HepG2 (cell line): Measurements from ENCODE around the gene CSNK1A1. TPM values are rescaled to one million over a fixed set of nuclear protein-coding genes. Genes with fewer than 3 reads are reported as not detected.

Experiments
- BORCS8-MEF2B ChIP-seq: sonication (generic); formaldehyde crosslinking; IDR thresholded peaks from 2 replicates; pipeline ENCODE4 v1.8.0; 2022; ENCODE audit warnings: mild to moderate bottlenecking, missing genetic modification reagents
- CEBPZ ChIP-seq: IDR thresholded peaks from 2 replicates; pipeline ENCODE4 v1.6.1; 2012; ENCODE audit warnings: low read length, improper control_type of control experiment
- CHCHD3 ChIP-seq: sonication (generic); formaldehyde crosslinking; IDR thresholded peaks from 2 replicates; pipeline ENCODE4 v1.8.0; 2022; ENCODE audit warnings: mild to moderate bottlenecking, missing genetic modification reagents, moderate library complexity
- CREBL2 ChIP-seq: sonication (generic); formaldehyde crosslinking; IDR thresholded peaks from 2 replicates; pipeline ENCODE4 v1.8.1; 2023; ENCODE audit warnings: missing genetic modification reagents, mild to moderate bottlenecking, borderline replicate concordance
- E2F1 ChIP-seq: sonication (generic); formaldehyde crosslinking; IDR thresholded peaks from 2 replicates; pipeline ENCODE4 v1.5.0; 2020; ENCODE audit warnings: missing genetic modification reagents
- GABPA ChIP-seq, 2 experiments: IDR thresholded peaks; 2 replicates each; pipeline ENCODE4 v1.6.1; 2011 to 2016; ENCODE audit warnings: low read depth in 2 of 2, low read length in 1 of 2, missing biosample characterization in 1 of 2, missing genetic modification characterization in 1 of 2
- HBP1 ChIP-seq: IDR thresholded peaks from 2 replicates; pipeline ENCODE4 v1.6.1; 2016; ENCODE audit warnings: low read depth, control low read depth
- HDAC6 ChIP-seq: fragments of 200-600 bp; sonication (generic); IDR thresholded peaks from 2 replicates; pipeline ENCODE4 v1.7.0; 2017; ENCODE audit warnings: mild to moderate bottlenecking, antibody characterized with exemption, low read length, low read depth
- MAX ChIP-seq: IDR thresholded peaks from 2 replicates; pipeline ENCODE4 v1.6.1; 2012; ENCODE audit warnings: inconsistent platforms
- NFE2 ChIP-seq: sonication (generic); formaldehyde crosslinking; IDR thresholded peaks from 2 replicates; pipeline ENCODE4 v1.4.0; 2020; ENCODE audit warnings: missing genetic modification reagents
- NR0B2 ChIP-seq: sonication (generic); formaldehyde crosslinking; IDR thresholded peaks from 2 replicates; pipeline ENCODE4 v1.4.0; 2020; ENCODE audit warnings: mild to moderate bottlenecking, missing genetic modification reagents
- RFX1 ChIP-seq: fragments of 450-650 bp; IDR thresholded peaks from 2 replicates; pipeline ENCODE4 v1.6.1; 2017
- SETDB1 ChIP-seq: sonication (generic); formaldehyde crosslinking; IDR thresholded peaks from 2 replicates; pipeline ENCODE4 v1.5.1; 2020; ENCODE audit warnings: missing genetic modification reagents, mild to moderate bottlenecking, borderline replicate concordance
- ZNF142 ChIP-seq: sonication (generic); formaldehyde crosslinking; IDR thresholded peaks from 2 replicates; pipeline ENCODE4 v1.4.0; 2020; ENCODE audit warnings: missing genetic modification reagents
- ZSCAN21 ChIP-seq: sonication (generic); formaldehyde crosslinking; IDR thresholded peaks from 2 replicates; pipeline ENCODE4 v1.8.0; 2022; ENCODE audit warnings: mild to moderate bottlenecking, missing genetic modification reagents, moderate library complexity, borderline replicate concordance
- polyA plus RNA-seq, 8 experiments: library from polyadenylated mRNA; depleted of rRNA in 3 of 8; stranded (reverse) in 7 of 8; unstranded in 1 of 8; fragments of >200 nt; fragmentation: Illumina TruSeq in 4 of 8; extraction: Trizol in 4 of 8; gene quantifications; 2 replicates each; pipeline versions ENCODE4 v1.2.1 to v1.2.3, GENCODE V29; 2011 to 2016; ENCODE audit warnings: low read depth in 4 of 8, missing spikeins in 1 of 8, mixed read lengths in 1 of 8; ENCODE audit not compliant: insufficient read depth in 1 of 8
- total RNA-seq, 5 experiments: library from RNA; depleted of rRNA; stranded (reverse); fragments of >200 nt; fragmentation: Illumina TruSeq; extraction: Trizol; gene quantifications; 2 replicates each; pipeline ENCODE4 v1.2.3, GENCODE V29; 2016; ENCODE audit warnings: low read depth in 1 of 5

CSNK1A1 gene
- total and polyA plus RNA-seq, 2 of the 13 experiments (the other 11 are each of a cell fraction or from before 2014, with no cell fraction given), result 89.0 to 149 TPM

- TF ChIP-seq CEBPZ, result no peak
- TF ChIP-seq BORCS8-MEF2B (CRISPR knock-in tag), result peak; percentile 83
- TF ChIP-seq E2F1 (CRISPR knock-in tag), result no peak; the same call in 1 of the 2 replicates
- TF ChIP-seq RFX1, result no peak
- TF ChIP-seq HBP1, result peak; percentile 14; the same call in 1 of the 2 replicates
- peak; percentile 90 for TF ChIP-seq MAX
- no peak for TF ChIP-seq NFE2 (CRISPR knock-in tag)
- TF ChIP-seq NR0B2 (CRISPR knock-in tag), result peak; percentile 83
- TF ChIP-seq ZNF142, result no peak
- 0 out of 2 replicates have a peak, but pooled peaks have one; percentile 16 for TF ChIP-seq CHCHD3 (CRISPR knock-in tag)
- peak; percentile 79 for TF ChIP-seq GABPA (IDR thresholded peaks at IDR 0.05; ENCODE audit: low read depth, low read length)
- peak; percentile 94 for TF ChIP-seq GABPA (CRISPR knock-in tag; IDR thresholded peaks at IDR 0.05; ENCODE audit: low read depth)
- TF ChIP-seq ZSCAN21 (CRISPR knock-in tag), result peak; percentile 31; the same call in 1 of the 2 replicates
- TF ChIP-seq SETDB1 (CRISPR knock-in tag), result no peak
- no peak for TF ChIP-seq HDAC6
- TF ChIP-seq CREBL2 (CRISPR knock-in tag), result no peak
Measured at GRCh38 chr5:149551227-149552037, at the start of gene CSNK1A1 (continued).
